Ishikawa (cell line): ENCODE results near the gene KATNIP.

Experiments
- CEBPB ChIP-seq: IDR thresholded peaks from 2 replicates; pipeline ENCODE4 v1.6.1; 2012
- CREB1 ChIP-seq: IDR thresholded peaks from 2 replicates; pipeline ENCODE4 v1.6.1; 2012; ENCODE audit warnings: low read depth
- EGR1 ChIP-seq: IDR thresholded peaks from 2 replicates; pipeline ENCODE4 v1.6.1; 2012
- EP300 ChIP-seq: IDR thresholded peaks from 2 replicates; pipeline ENCODE4 v1.6.1; 2012; ENCODE audit warnings: borderline replicate concordance
- FOXM1 ChIP-seq: IDR thresholded peaks from 2 replicates; pipeline ENCODE4 v1.6.1; 2012; ENCODE audit warnings: low read depth, borderline replicate concordance
- MAX ChIP-seq: IDR thresholded peaks from 2 replicates; pipeline ENCODE4 v1.6.1; 2012
- NFIC ChIP-seq: IDR thresholded peaks from 2 replicates; pipeline ENCODE4 v1.6.1; 2012
- RAD21 ChIP-seq: IDR thresholded peaks from 2 replicates; pipeline ENCODE4 v1.6.1; 2012; ENCODE audit warnings: low read depth
- TAF1 ChIP-seq: IDR thresholded peaks from 2 replicates; pipeline ENCODE4 v1.6.1; 2012; ENCODE audit warnings: low read depth, mild to moderate bottlenecking
- TCF12 ChIP-seq: IDR thresholded peaks from 2 replicates; pipeline ENCODE4 v1.6.1; 2012; ENCODE audit warnings: low read depth
- TEAD4 ChIP-seq: IDR thresholded peaks from 2 replicates; pipeline ENCODE4 v1.6.1; 2012
- USF1 ChIP-seq: IDR thresholded peaks from 2 replicates; pipeline ENCODE4 v1.6.1; 2012
- YY1 ChIP-seq: IDR thresholded peaks from 2 replicates; pipeline ENCODE4 v1.6.1; 2012; ENCODE audit warnings: low read depth
- ZBTB7A ChIP-seq: IDR thresholded peaks from 2 replicates; pipeline ENCODE4 v1.6.1; 2012; ENCODE audit warnings: low read depth
- TF ChIP-seq, protein P1 (sequence below): IDR thresholded peaks from 2 replicates; pipeline ENCODE4 v1.6.1; 2012; ENCODE audit warnings: low read depth, mild to moderate bottlenecking

Gene KATNIP

DNA sequence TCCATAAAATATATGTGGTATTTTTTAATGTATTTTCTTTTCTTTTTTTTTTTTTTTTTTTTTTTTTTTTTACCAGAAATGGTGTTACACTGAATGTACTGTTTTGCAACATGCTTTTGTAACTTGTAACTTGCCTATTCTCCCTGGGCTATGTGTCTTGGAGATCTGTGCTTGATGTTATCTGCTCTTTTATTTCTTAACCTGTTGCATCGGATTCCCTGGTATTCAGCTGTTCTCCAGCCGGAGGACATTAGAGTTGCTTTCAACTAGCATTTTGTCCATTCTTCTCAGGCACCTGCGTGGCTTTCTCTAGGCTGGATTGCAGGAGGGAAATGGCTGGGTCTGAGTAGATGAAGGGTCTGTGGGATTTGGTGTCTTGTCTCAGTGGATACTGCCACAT is 47.4 kb downstream of the KATNIP start:
- TF ChIP-seq MAX (no peak), EP300 (no peak), USF1 (no peak), ZBTB7A (no peak), YY1 (no peak), TCF12 (no peak), CREB1 (no peak), TAF1 (no peak)

DNA sequence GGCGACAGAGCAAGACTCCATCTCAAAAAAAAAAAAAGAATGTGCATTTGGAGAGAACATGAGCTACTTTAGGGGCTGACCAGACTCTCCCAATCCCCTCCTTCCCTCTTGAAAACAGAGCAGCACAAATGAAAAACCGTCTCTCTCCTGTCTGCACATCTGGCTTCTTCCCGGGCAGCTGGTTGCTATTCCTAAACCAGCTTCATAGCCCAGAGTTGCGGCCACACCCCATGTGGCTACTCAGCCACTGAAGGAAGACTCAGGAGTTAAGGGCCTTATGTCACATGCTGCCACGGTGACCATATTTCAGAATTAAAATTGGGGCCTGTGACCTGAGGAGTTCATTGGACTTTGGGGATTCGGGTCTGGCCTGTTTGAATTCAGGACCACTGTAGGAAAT is 48.3 kb downstream of the KATNIP start:
- TF ChIP-seq TEAD4 (no peak), FOXM1 (no peak), NFIC (no peak), TCF12 (no peak)
- TF ChIP-seq, protein P1, sequence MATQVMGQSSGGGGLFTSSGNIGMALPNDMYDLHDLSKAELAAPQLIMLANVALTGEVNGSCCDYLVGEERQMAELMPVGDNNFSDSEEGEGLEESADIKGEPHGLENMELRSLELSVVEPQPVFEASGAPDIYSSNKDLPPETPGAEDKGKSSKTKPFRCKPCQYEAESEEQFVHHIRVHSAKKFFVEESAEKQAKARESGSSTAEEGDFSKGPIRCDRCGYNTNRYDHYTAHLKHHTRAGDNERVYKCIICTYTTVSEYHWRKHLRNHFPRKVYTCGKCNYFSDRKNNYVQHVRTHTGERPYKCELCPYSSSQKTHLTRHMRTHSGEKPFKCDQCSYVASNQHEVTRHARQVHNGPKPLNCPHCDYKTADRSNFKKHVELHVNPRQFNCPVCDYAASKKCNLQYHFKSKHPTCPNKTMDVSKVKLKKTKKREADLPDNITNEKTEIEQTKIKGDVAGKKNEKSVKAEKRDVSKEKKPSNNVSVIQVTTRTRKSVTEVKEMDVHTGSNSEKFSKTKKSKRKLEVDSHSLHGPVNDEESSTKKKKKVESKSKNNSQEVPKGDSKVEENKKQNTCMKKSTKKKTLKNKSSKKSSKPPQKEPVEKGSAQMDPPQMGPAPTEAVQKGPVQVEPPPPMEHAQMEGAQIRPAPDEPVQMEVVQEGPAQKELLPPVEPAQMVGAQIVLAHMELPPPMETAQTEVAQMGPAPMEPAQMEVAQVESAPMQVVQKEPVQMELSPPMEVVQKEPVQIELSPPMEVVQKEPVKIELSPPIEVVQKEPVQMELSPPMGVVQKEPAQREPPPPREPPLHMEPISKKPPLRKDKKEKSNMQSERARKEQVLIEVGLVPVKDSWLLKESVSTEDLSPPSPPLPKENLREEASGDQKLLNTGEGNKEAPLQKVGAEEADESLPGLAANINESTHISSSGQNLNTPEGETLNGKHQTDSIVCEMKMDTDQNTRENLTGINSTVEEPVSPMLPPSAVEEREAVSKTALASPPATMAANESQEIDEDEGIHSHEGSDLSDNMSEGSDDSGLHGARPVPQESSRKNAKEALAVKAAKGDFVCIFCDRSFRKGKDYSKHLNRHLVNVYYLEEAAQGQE, result no peak

DNA sequence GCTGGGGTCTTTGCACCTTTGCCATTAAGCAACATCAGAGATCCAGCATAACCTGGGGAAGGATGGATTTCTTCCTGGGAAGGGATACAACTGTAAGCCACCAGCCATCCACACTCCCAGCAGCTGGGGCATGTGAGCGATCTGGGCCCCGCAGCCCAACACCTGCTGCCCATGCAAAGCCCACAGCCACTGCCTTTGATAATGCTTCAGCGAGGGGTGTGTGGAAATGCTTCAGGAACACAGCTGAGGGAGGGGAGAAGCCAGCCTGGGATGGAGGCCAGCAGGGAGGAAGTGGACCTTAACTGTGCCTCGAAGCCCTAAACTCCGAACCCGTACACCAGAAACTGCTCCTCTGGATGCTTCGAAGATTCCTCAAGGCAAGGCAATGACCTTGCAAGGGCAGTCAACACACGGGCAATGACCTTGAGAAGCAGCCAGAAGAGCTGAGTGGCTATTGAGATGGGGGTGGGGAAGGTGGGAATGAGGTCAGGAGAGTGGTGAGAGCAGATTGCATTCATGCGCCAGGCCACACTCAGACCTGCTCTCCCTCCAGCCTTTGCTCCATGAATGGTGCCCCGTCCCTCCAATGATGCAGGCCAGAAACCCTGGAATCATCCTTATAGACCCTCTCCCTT is 49.1 kb downstream of the KATNIP start:
- TF ChIP-seq ZBTB7A (no peak), TCF12 (no peak), TEAD4 (no peak), EGR1 (no peak), CREB1 (no peak), USF1 (no peak), YY1 (no peak), FOXM1 (no peak), TAF1 (no peak)

DNA sequence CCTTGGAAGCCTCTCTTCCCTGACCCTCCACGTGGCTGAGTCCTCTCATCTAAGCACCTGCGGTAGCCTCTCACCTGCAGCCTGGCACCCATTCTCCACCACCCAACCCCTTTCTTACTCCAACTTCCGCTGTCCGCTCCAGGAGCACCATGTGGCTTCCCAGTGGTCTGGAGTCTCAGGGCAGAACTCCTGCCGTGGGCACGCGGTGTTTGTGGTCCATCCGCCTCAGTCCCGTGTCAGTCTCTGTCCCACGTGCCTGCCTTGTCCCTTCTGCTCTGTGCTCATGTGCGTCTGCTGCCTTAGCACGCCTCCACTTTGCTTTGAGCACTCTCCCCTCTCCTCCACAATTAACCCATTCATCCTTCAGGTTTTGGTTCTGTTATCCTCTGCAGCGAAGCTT is 49.7 kb downstream of the KATNIP start:
- TF ChIP-seq CREB1, result no peak
- no peak for TF ChIP-seq NFIC
- no peak for TF ChIP-seq TEAD4
- no peak for TF ChIP-seq MAX
- no peak for TF ChIP-seq TAF1
- TF ChIP-seq RAD21, result no peak
- no peak for TF ChIP-seq CEBPB
- no peak for TF ChIP-seq ZBTB7A
- TF ChIP-seq, protein P1, result no peak
- no peak for TF ChIP-seq EGR1
- TF ChIP-seq FOXM1, result no peak
- no peak for TF ChIP-seq YY1
- no peak for TF ChIP-seq TCF12
- no peak for TF ChIP-seq USF1
- TF ChIP-seq EP300, result no peak
